Hepatocyte (in vitro differentiated cells): Measurements from ENCODE around the gene APBB3.

Source experiments
- EZH2 ChIP-seq: fragments of 200-600 bp; sonication (generic); IDR thresholded peaks from 2 replicates; pipeline ENCODE4 v1.6.1; 2016; ENCODE audit warnings: antibody characterized with exemption, mild to moderate bottlenecking, borderline replicate concordance
- EZH2phosphoT487 ChIP-seq: fragments of 200-600 bp; sonication (generic); IDR thresholded peaks from one replicate; pipeline ENCODE4 v1.6.1; 2018; ENCODE audit warnings: antibody characterized with exemption, mild to moderate bottlenecking, low read depth, moderate library complexity; ENCODE audit not compliant: unreplicated experiment, severe bottlenecking
- TF ChIP-seq, protein P1 (sequence below): fragments of 200-600 bp; sonication (generic); IDR thresholded peaks from 2 replicates; pipeline ENCODE4 v1.5.1; 2016; ENCODE audit warnings: antibody characterized with exemption, mild to moderate bottlenecking; ENCODE audit not compliant: poor library complexity

- no peak for TF ChIP-seq EZH2
- TF ChIP-seq, protein P1, sequence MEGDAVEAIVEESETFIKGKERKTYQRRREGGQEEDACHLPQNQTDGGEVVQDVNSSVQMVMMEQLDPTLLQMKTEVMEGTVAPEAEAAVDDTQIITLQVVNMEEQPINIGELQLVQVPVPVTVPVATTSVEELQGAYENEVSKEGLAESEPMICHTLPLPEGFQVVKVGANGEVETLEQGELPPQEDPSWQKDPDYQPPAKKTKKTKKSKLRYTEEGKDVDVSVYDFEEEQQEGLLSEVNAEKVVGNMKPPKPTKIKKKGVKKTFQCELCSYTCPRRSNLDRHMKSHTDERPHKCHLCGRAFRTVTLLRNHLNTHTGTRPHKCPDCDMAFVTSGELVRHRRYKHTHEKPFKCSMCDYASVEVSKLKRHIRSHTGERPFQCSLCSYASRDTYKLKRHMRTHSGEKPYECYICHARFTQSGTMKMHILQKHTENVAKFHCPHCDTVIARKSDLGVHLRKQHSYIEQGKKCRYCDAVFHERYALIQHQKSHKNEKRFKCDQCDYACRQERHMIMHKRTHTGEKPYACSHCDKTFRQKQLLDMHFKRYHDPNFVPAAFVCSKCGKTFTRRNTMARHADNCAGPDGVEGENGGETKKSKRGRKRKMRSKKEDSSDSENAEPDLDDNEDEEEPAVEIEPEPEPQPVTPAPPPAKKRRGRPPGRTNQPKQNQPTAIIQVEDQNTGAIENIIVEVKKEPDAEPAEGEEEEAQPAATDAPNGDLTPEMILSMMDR = no peak
- no peak for TF ChIP-seq EZH2phosphoT487
Measured at GRCh38 chr5:140568443-140569063, 4.2 kb upstream of the APBB3 start.
